IPS-NIHi11 (cell line): ENCODE results near the gene BST1.
A peak's percentile ranks its signal among the peaks of the same experiment; 100 is the strongest.

ENCODE experiments used
- DNase-seq: peaks from one replicate; pipeline ENCODE4 v3.0.0; 2012; ENCODE audit warnings: mixed read lengths, low spot score

BST1 gene

DNA sequence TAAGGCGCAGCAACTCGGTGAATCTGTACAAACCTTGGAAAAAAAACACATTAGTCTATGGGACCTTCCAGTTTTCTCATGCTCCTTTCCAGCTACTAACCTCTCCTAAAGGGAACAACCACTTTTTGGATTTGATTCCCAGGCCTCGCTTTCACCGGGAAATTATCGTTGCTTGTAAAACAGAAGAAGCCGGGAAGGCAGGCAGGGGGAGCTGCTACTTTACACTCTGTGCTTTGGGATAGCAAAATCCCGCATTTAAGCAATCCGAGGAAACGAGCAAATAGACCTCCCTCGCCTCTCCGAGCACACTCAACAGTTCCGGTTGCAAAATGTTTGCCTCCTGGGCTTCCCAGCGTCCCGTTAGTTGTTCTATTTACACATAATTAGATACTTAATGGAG is 76.4 kb downstream of the BST1 start:
- peak; percentile 70 for DNase-seq

GRCh38 chr4:15779809-15780208 is 76.9 kb downstream of the BST1 start:
- no peak for DNase-seq

DNA sequence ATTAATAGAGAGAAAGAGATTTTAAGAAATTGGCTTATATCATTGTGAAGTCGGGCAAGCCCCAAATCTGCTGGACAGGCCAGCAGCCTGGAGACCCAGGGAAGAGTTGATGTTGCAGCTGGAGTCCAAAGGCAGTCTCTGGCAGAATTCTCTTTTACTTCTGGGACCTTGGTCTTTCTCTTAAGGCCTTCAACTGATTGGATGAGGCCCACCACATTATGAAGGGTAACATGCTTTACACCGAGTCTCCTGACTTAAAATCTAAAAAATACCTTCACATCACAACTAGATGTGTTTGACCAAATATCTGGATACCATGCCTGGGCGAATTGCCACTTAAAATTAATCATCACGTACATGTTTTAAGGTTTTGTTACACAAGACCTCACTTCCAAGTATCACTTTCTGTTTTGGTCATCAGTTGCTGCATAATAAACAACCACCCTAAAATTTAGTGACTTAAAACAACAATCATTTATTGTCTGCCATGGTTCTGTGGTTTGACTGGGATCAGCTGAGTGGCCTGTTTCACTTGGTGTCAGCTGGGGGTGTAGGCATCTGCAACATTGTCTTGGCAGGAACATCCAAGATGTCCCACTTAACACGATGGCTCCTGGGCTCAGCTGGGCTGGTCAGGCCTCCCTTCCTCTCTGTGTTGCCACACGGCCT is 78.7 kb downstream of the BST1 start:
- no peak for DNase-seq
